Measurements from ENCODE around the gene PTPRK. TPM values are rescaled to one million over a fixed set of nuclear protein-coding genes. Genes with fewer than 3 reads are reported as not detected.

Gene PTPRK
- total and polyA plus RNA-seq, 2 of the 8 experiments (the other 6 are each of a cell fraction or from before 2014, with no cell fraction given): 11.4 to 47.3 TPM

DNA sequence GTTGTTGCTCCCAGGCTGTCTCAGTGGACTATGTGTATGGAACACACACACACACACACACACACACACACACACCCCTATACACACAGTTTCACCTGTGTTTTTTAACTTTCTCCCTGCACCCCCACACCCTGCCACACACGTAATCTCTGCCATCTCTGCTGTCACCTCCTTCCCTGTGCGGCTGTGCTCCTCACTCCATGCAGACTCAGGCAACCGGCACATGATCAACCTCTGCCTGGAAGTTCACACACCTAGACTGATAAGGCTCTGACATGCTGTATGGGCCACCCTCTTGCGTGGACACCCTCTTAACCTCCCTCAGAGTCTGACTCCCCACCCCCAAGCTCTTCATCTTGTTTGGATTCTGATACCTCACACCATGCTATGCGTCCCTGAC lies 467.3 kb downstream of the PTPRK start:
- no peak overlapping the region for H4K91ac ChIP-seq (replicated peaks; ENCODE audit: insufficient read length, low read length)
- H3K79me1 ChIP-seq (ENCODE audit: low read depth, low read length): no peaks in the 10 kb centered on the region; the same call in 1 of the 2 replicates
- H2AFZ ChIP-seq (ENCODE audit: low read length): no peak overlapping the region
- H3K9ac ChIP-seq (replicated peaks in 1 of 4; ENCODE audit: extremely low read depth in 1 of 4, low read depth in 3 of 4, low read length in 3 of 4): no peak overlapping the region
- peaks cover 0 to 2% (median under 1%) of the 10 kb centered on the region in 4 experiments; a peak in 2 of 7 replicates for H3K4me1 ChIP-seq (replicated peaks in 1 of 4; ENCODE audit: control insufficient read depth in 3 of 4, insufficient read depth in 4 of 4, low read length in 3 of 4)
- no peak overlapping the region for H4K8ac ChIP-seq (ENCODE audit: extremely low read depth, insufficient read depth, low read length)
- no peak for FAIRE-seq
- H2BK120ac ChIP-seq (replicated peaks; ENCODE audit: low read depth, low read length): no peak overlapping the region
- no peak overlapping the region for H3K56ac ChIP-seq (replicated peaks; ENCODE audit: insufficient read length, low read depth, low read length)
- DNase-seq (ENCODE audit: low read depth in 1 of 2, low spot score in 2 of 2): no peak
- H3K79me2 ChIP-seq (ENCODE audit: control insufficient read depth in 1 of 2, insufficient read depth in 2 of 2, low read length in 2 of 2): no peaks in the 10 kb centered on the region
- H3K4ac ChIP-seq (replicated peaks; ENCODE audit: insufficient read length, low read depth, low read length): no peak overlapping the region
- no peak overlapping the region for H2BK12ac ChIP-seq (ENCODE audit: low read depth, low read length)
- no peak overlapping the region for H2BK5ac ChIP-seq (ENCODE audit: low read depth, low read length)
- TF ChIP-seq SP1 (IDR thresholded peaks at IDR 0.05; ENCODE audit: low read depth, low read length): no peak
- TF ChIP-seq, protein P1, sequence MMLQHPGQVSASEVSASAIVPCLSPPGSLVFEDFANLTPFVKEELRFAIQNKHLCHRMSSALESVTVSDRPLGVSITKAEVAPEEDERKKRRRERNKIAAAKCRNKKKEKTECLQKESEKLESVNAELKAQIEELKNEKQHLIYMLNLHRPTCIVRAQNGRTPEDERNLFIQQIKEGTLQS (IDR thresholded peaks at IDR 0.05; ENCODE audit: insufficient read depth, low read depth, low read length): no peak
- WGBS, 2 experiments (ENCODE audit: extremely low coverage in 1 of 2, insufficient coverage in 1 of 2, insufficient read length in 1 of 2, insufficient replicate concordance in 2 of 2, low coverage in 1 of 2, low lambda C conversion rate in 2 of 2, missing lambda C conversion rate in 1 of 2): 90% methylated on average over 5 of the region's 5 CpGs; no CpG with 5 or more reads in 1 of the 2 experiments
- no peak overlapping the region for H3K4me3 ChIP-seq (ENCODE audit: extremely low read depth in 1 of 4, insufficient read depth in 2 of 4, low read depth in 3 of 4, low read length in 4 of 4)
- no peak overlapping the region for H3K27ac ChIP-seq (ENCODE audit: low read depth, low read length)
- H3K14ac ChIP-seq (ENCODE audit: insufficient read length): no peak overlapping the region
- no peak overlapping the region for H2BK15ac ChIP-seq (ENCODE audit: low read length)
- POLR2A ChIA-PET (ENCODE audit: partially characterized antibody): no interaction called here
- H3K23me2 ChIP-seq (ENCODE audit: low read depth, low read length): no peaks in the 10 kb centered on the region; the same call in 1 of the 2 replicates
- H3K4me2 ChIP-seq (ENCODE audit: insufficient read depth in 1 of 2, low read depth in 2 of 2, low read length in 2 of 2): no peak overlapping the region
- no peaks in the 10 kb centered on the region for H3K9me3 ChIP-seq (ENCODE audit: insufficient read depth in 2 of 2, low read depth in 1 of 2, low read length in 1 of 2)
- H3K23ac ChIP-seq (ENCODE audit: insufficient read length): no peak overlapping the region
- CTCF ChIA-PET (ENCODE audit: partially characterized antibody): interaction anchor here (1.1 kb wide), 1 partner anchor 20 kb away, joined by 3 read pairs; no protein-coding TSS in a partner anchor
- no peak overlapping the region; the same call in 1 of the 2 replicates for H3K18ac ChIP-seq (ENCODE audit: extremely low read depth, low read length)
- H4K20me1 ChIP-seq (replicated peaks in 1 of 2; ENCODE audit: control insufficient read depth in 1 of 2, insufficient read depth in 2 of 2, low read length in 2 of 2): no peaks in the 10 kb centered on the region
- no peak overlapping the region for H2BK20ac ChIP-seq (ENCODE audit: low read length)
- no peak overlapping the region for H2AK5ac ChIP-seq (ENCODE audit: low read depth, low read length)
- no peaks in the 10 kb centered on the region; a peak in 1 of 8 replicates for H3K36me3 ChIP-seq (ENCODE audit: control insufficient read depth in 2 of 4, insufficient read depth in 4 of 4, low read length in 3 of 4)
- H4K5ac ChIP-seq (ENCODE audit: insufficient read length, low read depth, low read length): no peak overlapping the region
- H3K27me3 ChIP-seq (replicated peaks in 1 of 4; ENCODE audit: control insufficient read depth in 3 of 4, extremely low read depth in 1 of 4, insufficient read depth in 3 of 4, low read length in 3 of 4): no peaks in the 10 kb centered on the region
